Cardiac fibroblast (primary cell): Measurements from ENCODE around the gene PCSK5.

ENCODE experiments used
- DNase-seq, 2 donors: peaks; one replicate each; pipeline versions ENCODE4 v3.0.0 to v3.0.0-alpha.2; 2010; ENCODE audit warnings: low read depth in 2 of 2
- H3K4me3 ChIP-seq, 2 donors: replicated peaks in 1 of 2; 1 replicate in 1 of 2; 2 replicates in 1 of 2; pipeline ENCODE4 v1.5.1; 2011; ENCODE audit warnings: low read depth in 2 of 2, low read length in 2 of 2, mild to moderate bottlenecking in 2 of 2, moderate library complexity in 1 of 2
- TF ChIP-seq, protein P1 (sequence below): IDR thresholded peaks from one replicate; pipeline ENCODE4 v1.5.1; 2011; ENCODE audit warnings: low read depth, mild to moderate bottlenecking, low read length, inconsistent platforms

Gene PCSK5

DNA sequence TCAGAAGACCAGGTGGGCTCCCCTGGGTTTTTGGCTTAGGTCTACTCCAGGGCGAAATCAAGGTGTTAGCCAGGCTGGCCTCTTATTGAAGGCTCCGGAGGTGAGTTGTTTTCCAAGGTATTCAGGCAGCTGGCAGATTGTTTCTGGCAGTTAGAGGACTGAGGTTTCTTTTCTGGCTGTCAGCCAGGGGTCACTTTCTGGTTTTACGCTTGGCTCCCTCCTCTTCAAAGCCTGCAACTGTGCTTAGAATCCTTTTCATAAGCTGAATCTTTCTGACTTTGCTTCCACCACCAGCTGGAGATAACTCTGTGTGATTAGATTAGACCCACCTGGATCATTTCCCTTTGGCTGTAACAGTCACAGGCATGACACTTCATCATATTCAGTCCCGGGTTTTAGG lies 479.1 kb downstream of the PCSK5 start:
- H3K4me3 ChIP-seq: no peak overlapping the region
- peak; percentile 36 to 48 for DNase-seq
- TF ChIP-seq, protein P1, sequence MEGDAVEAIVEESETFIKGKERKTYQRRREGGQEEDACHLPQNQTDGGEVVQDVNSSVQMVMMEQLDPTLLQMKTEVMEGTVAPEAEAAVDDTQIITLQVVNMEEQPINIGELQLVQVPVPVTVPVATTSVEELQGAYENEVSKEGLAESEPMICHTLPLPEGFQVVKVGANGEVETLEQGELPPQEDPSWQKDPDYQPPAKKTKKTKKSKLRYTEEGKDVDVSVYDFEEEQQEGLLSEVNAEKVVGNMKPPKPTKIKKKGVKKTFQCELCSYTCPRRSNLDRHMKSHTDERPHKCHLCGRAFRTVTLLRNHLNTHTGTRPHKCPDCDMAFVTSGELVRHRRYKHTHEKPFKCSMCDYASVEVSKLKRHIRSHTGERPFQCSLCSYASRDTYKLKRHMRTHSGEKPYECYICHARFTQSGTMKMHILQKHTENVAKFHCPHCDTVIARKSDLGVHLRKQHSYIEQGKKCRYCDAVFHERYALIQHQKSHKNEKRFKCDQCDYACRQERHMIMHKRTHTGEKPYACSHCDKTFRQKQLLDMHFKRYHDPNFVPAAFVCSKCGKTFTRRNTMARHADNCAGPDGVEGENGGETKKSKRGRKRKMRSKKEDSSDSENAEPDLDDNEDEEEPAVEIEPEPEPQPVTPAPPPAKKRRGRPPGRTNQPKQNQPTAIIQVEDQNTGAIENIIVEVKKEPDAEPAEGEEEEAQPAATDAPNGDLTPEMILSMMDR: no peak

DNA sequence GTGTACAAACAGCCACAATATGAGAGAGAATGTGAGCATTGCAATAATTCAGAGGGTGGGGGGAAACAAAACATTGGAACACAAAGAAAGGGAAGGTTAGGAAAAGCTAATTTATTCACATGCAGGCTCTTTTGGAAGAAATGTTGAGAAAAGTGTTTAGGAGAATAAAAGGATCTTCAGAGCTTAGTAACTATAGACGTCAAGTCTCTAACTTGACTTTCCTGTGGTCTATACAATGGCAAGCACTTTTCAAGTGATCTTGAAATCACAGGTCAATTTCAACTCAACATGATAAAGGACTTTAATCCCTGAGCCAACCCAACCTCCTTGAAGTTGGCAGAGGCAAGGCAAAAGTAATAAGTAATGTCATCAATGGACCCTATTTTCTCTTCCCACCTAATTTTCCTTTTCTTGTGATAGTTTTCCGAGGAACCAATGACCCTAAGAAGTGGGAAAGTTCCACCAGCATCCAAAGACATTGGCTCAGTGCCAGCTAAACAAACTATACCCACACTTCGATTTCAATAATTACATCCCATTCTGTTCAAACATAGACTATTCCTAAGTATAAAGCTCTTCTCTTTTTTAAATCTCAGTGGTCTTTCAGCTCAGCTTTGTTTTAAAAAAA lies 480.0 kb downstream of the PCSK5 start:
- TF ChIP-seq, protein P1: no peak
- H3K4me3 ChIP-seq: no peak overlapping the region
- DNase-seq: no peak

DNA sequence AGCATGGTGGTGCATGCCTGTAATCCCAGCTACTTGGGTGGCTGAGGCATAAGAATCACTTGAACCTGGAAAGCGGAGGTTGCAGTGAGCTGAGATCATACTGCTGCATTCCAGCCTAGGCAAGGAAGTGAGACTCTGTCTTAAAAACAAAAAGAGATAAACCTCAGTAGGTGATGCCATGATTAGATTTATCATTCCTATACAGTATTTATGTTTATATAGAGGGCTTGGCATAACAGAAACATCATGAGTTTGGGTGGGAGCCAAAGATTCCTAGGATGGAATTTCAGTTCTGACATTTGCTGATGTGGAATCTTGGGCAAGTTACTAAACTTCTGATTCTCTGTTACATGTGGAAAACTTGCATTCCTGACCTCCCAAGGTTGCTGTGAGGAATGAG lies 481.4 kb downstream of the PCSK5 start:
- peak; percentile 26 to 62 for DNase-seq
- no peak overlapping the region for H3K4me3 ChIP-seq
- TF ChIP-seq, protein P1: no peak

DNA sequence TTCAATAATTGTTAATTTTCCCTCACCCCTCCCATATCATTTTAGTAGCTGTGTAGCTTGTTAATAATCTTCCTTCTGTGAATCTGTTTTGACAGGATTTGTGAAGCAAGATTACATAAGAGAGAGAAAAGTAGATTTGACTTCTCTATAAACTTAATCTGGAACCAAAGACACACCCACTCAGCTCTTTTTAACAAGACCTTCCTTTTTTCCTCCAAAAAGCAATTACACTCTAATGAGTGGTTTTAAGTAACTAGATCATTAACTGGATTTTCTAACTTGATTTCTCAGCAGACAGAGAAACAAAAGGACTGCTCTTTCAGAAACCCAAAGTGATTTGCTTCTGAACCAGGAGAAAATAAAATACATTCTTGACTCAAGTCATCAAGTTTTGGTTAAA lies 481.9 kb downstream of the PCSK5 start:
- no peak for DNase-seq
- TF ChIP-seq, protein P1: no peak
- no peak overlapping the region for H3K4me3 ChIP-seq

DNA sequence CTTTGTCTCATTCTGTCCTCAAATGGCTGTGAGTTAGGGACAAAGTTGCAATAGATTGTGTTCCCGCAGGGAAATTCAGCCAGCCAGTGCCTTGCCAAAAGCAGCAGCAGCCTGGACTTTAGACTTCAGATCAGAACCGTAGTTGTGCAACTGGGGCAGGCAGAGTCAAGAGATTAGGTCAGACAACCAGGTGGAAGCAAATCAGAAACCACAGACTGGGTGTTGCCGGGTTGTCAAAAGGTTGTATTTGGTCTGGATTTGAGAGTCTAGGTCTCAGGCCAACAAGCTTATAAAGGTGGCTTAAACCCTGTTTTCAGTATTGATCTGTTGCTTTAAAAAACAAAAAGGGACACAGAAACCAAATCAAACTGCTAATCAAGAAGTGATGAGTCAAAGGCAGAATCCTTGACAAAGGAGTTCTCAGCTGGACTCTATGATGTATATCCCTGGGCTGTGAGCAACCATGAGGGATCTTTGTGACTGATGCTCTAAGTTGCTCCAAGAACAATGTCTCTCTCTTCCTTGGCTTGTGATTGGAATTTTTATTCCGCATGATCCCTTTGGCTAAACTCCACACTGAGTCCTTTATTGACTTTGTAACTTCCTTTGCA lies 482.8 kb downstream of the PCSK5 start:
- H3K4me3 ChIP-seq: no peak overlapping the region
- TF ChIP-seq, protein P1: no peak
- DNase-seq: peak; percentile 56 to 83

DNA sequence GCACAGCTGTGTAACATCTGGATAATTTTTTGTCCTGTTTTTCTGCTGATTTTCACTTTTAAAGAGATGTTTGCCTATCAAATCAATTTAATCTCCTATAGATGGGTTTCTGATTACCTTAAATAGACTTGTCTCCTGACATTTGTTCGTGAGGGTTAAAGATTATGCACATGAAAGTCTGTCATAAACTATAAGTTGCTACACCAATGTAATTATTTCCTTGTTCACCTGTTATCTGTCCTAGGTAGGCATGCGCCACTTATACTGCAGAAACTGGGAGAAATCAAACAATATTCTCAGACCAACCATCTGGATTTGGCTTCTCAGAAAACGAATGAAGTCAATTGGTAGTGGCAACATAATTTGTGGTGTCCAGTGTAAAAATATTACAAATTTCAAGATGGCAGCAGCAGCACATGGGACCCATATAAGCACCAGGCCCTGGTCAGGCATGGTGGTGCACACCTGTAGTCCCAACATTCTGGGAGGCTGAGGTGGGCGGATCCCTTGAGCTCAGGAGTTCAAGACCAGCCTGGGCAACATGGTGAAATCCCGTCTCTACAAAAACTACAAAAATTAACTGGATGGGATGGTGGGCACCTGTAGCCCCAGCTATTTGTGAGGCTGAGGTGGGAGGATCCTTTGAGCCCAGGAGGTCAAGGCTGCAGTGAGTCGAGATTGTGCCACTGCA lies 483.5 kb downstream of the PCSK5 start:
- H3K4me3 ChIP-seq: no peak overlapping the region
- TF ChIP-seq, protein P1: no peak
- no peak for DNase-seq
